BLaER1 treated with 17β-estradiol and CSF1 and Interleukin-3, amounts not matched to agents 10 nM and 100 nM (cell line): ENCODE results near the gene MAPK4.
"Not testable (repeated sequence)": the region's sequence is repeated elsewhere in the genome, so short reads cannot be mapped to it uniquely, and the experiment has no call there.

ENCODE experiments used
- H3K27ac ChIP-seq, 11 experiments: shearing (Covaris generic); formaldehyde crosslinking; 2 replicates each; pipeline ENCODE4 v1.8.1; 2022
- H3K27me3 ChIP-seq, 11 experiments: shearing (Covaris generic); formaldehyde crosslinking; 2 replicates each; pipeline ENCODE4 v1.8.1; 2022
- H3K36me3 ChIP-seq, 11 experiments: shearing (Covaris generic); formaldehyde crosslinking; 2 replicates each; pipeline ENCODE4 v1.8.1; 2022
- H3K4me1 ChIP-seq, 10 experiments: shearing (Covaris generic); formaldehyde crosslinking; 2 replicates each; pipeline ENCODE4 v1.8.1; 2022
- H3K4me2 ChIP-seq, 11 experiments: shearing (Covaris generic); formaldehyde crosslinking; 2 replicates each; pipeline ENCODE4 v1.8.1; 2022
- H3K4me3 ChIP-seq, 10 experiments: shearing (Covaris generic); formaldehyde crosslinking; 2 replicates each; pipeline ENCODE4 v1.8.1; 2022
- H3K9ac ChIP-seq, 11 experiments: shearing (Covaris generic); formaldehyde crosslinking; 2 replicates each; pipeline ENCODE4 v1.8.1; 2022
- H3K9me3 ChIP-seq, 11 experiments: shearing (Covaris generic); formaldehyde crosslinking; replicated peaks in 1 of 11; 2 replicates each; pipeline ENCODE4 v1.8.1; 2022
- H4K20me1 ChIP-seq, 11 experiments: shearing (Covaris generic); formaldehyde crosslinking; 2 replicates each; pipeline ENCODE4 v1.8.1; 2022
- Cebpa-rat ChIP-seq, 11 experiments: shearing (Covaris generic); IDR thresholded peaks; 2 replicates each; pipeline ENCODE4 v1.8.1; 2022

MAPK4 gene

DNA sequence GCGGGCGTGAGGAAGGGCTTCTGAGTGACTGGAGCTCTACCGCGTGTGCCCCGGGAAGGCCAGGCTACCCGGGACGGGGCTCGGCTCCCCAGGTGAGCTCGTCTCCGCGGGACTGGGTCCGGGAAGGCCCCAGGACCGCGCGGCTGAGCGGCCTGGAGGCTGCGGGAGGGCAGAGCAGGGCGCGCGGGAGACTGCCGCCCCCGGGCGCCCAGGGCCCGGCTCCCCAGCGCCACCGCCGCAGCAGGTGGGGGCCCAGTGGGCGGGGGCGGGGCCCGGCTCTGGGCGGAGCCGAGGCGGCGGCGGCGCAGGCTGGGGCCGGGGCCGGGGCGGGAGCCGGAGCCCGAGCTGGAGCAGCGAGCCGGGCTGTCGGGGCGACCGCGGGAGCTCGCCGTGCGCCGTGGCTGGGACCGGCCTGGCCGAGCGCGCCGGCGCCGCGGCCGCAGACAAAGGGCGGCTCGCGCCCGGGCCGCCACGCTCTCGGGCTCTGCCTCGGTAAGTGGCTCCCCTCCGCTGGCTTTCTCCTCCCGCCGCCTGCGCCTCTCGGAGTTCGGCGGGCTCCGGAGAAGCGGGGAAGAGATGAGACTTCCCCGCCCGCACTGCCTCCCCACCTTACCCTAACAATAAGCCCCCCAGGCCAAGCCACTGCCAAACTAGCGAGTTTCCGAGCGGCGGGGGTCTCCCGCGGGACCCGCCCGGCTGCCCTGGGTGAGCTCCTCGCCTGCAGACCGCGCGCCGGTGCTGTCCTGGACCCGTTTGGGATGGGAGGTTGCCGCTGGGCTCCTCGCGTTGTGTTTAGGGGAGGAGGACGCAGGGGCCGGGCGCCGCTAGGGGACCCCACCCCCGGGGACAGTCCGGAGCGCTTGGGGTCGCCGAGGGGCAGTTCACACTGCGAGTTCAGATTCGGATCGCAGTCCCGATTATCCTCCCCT lies at the start of gene MAPK4:
TSS of gene MAPK4 (plus strand) at position 336 of the 929 bp plus-strand sequence. CDS start 103,872 bp downstream, outside the sequence.
- Histone ChIP-seq H3K27ac (peak within 1 kb of the TSS in 4 of 11 experiments; percentile 22 to 40 (median 32); a peak in 3 of 22 replicates), H3K27me3 (peaks cover 56 to 67% (median 63%) of the 10 kb centered on the region in 11 experiments), H3K4me2 (peak within 1 kb of the TSS; percentile 98 to 100 (median 100)), H3K9me3 (peaks cover 9 to 20% (median 17%) of the 10 kb centered on the region in 11 experiments; a peak in 21 of 22 replicates), H3K9ac (peak within 1 kb of the TSS; percentile 54 to 80 (median 72)), H4K20me1 (peaks cover 0 to 14% (median 0%) of the 10 kb centered on the region in 11 experiments; a peak in 2 of 22 replicates), H3K36me3 (no peaks in the 10 kb centered on the region), H3K4me3 (peak within 1 kb of the TSS; percentile 55 to 77 (median 72)), H3K4me1 (peaks cover 5 to 14% (median 9%) of the 10 kb centered on the region in 10 experiments; a peak in 15 of 20 replicates)
- no peak for TF ChIP-seq Cebpa-rat (IDR thresholded peaks at IDR 0.05)

DNA sequence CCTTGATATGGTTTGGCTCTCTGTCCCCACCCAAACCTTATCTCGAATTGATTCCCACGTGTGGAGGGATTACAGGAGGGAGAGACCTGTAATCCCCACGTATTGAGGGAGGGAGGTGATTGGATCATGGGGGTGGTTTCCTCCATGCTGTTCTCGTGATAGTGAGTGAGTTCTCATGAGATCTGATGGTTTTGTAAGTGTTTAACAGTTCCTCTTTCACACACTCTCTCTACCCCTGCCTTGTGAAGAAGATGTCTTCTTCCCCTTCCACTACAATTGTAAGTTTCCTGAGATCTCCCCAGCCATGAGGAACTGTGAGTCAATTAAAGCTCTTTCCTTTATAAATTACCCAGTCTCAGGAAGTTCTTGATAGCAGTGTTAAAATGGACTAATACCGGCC lies 42.6 kb upstream of the MAPK4 start:
- H3K4me2 ChIP-seq = peak overlapping the region in 2 of 11 experiments; percentile 26 to 33; a peak in 3 of 22 replicates
- not testable (repeated sequence) for H3K36me3 ChIP-seq, H3K27me3 ChIP-seq, H3K4me3 ChIP-seq, H4K20me1 ChIP-seq, H3K9ac ChIP-seq
- H3K27ac ChIP-seq = peak overlapping the region in 3 of 11 experiments; percentile 31 to 52 (median 50); a peak in 4 of 22 replicates
- peaks cover 0 to 22% (median 0%) of the 10 kb centered on the region in 11 experiments; a peak in 6 of 22 replicates for H3K9me3 ChIP-seq
- peaks cover 0 to 14% (median 0%) of the 10 kb centered on the region in 10 experiments; a peak in 5 of 20 replicates for H3K4me1 ChIP-seq

DNA sequence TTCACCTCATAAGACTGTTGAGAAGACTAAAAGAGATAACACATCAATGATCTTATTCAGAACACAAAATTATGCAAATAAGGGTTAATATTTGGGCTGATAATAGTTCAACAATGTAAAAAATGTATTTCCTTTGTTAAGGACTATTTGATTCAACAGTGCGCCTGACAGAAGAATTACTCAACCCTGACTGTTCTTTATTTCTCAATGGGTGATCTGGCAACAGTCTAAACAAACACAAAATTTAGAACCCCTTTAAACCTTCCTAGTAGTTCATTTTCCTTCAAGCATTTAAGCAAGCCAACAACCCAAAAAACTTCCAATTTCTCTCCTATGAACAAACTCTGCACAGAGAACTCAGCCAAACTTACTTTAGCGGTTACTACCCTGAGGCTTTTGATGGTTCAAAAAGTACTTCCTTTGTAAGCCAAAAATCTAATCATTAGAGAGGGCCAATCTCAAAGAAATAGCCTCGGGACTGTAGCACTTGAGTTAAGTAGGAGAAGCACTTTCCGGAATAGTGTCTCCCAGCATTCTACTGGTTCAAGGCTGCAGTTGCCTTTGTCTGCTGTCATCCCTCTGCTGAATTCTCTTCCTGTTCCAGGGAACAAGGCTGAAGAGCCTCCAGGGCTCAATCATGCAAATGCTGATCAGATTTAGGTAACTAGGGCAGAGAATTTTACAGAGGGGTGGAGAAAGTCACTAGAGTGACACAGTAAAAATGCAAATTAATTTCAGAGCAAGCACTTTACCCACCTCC lies 40.9 kb upstream of the MAPK4 start:
- H3K4me3 ChIP-seq = no peak overlapping the region
- H3K9ac ChIP-seq = no peak overlapping the region
- peaks cover 0 to 14% (median 0%) of the 10 kb centered on the region in 10 experiments; a peak in 5 of 20 replicates for H3K4me1 ChIP-seq
- peak overlapping the region in 1 of 11 experiments; percentile 33; a peak in 1 of 22 replicates for H3K4me2 ChIP-seq
- peaks cover 0 to 22% (median 0%) of the 10 kb centered on the region in 11 experiments; a peak in 6 of 22 replicates for H3K9me3 ChIP-seq
- no peaks in the 10 kb centered on the region for H3K36me3 ChIP-seq
- H3K27me3 ChIP-seq = no peaks in the 10 kb centered on the region
- H3K27ac ChIP-seq = no peak overlapping the region
- no peaks in the 10 kb centered on the region for H4K20me1 ChIP-seq
- no peak for TF ChIP-seq Cebpa-rat (IDR thresholded peaks at IDR 0.05)

DNA sequence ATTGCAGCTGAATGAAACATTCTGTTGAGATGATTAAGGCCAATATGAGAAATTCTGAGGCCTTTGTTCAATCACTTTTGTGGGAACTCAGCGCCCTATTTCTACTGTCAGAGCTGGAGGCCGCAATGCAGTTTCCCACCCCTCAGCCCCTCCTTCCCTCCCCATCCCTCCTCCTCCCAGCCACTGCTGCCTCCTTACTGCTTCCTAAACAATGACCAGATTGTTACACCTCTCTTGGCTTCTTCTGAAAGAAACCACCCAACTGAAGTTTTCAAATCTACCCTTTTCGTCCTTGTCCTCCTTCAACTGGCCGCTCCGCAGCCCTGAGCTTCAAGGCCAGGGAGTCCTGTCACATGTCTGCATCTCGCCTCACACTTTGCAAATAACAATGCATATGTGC lies 36.7 kb upstream of the MAPK4 start:
- Histone ChIP-seq H3K9ac (no peak overlapping the region), H3K4me3 (no peak overlapping the region), H3K4me1 (peaks cover 0 to 4% (median 0%) of the 10 kb centered on the region in 10 experiments; a peak in 2 of 20 replicates), H4K20me1 (no peaks in the 10 kb centered on the region), H3K27me3 (no peaks in the 10 kb centered on the region), H3K27ac (no peak overlapping the region), H3K9me3 (peaks cover 0 to 1% (median 0%) of the 10 kb centered on the region in 11 experiments; a peak in 2 of 22 replicates), H3K36me3 (no peaks in the 10 kb centered on the region), H3K4me2 (no peak overlapping the region)
- TF ChIP-seq Cebpa-rat (IDR thresholded peaks at IDR 0.05) = no peak

DNA sequence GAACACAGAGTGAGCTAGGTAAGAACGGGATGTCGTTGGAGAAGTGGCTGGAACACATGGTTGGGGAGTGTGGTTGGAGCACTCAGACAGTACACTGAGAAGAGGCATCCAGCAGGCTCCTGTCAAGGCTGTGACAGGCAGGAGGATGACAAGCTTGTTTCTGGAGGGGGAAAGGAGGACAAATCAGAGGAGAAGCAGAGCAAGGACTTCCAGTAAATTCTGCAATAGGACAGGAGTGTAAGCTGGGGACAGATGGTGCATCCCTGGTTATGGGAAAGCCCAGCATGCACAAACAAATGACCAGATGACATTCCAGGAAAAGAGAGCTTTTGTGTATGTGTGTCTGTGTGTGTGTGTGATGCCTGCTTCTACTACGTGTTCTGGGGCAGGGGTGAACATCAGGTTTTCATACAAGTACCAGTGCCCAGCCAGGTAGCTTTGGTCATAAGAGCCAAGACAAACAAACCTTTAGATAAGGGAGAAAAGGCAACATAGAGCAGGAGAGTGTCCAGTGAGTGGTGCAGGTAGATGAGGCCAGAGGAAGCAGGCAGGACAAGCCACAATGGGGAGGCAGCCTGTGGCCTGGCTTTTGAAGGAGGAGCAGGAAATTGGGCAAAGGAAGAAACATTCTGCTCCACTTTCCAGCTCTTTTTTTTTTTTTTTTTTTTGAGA lies 32.1 kb upstream of the MAPK4 start:
- H3K4me1 ChIP-seq = peaks cover 0 to 4% (median 0%) of the 10 kb centered on the region in 10 experiments; a peak in 1 of 20 replicates
- no peak overlapping the region for H3K4me2 ChIP-seq
- H3K4me3 ChIP-seq = no peak overlapping the region
- peaks cover 6 to 11% (median 9%) of the 10 kb centered on the region in 11 experiments for H3K9me3 ChIP-seq
- H4K20me1 ChIP-seq = no peaks in the 10 kb centered on the region
- H3K36me3 ChIP-seq = no peaks in the 10 kb centered on the region
- H3K9ac ChIP-seq = no peak overlapping the region
- no peak overlapping the region for H3K27ac ChIP-seq
- TF ChIP-seq Cebpa-rat (IDR thresholded peaks at IDR 0.05) = no peak
- no peaks in the 10 kb centered on the region for H3K27me3 ChIP-seq

DNA sequence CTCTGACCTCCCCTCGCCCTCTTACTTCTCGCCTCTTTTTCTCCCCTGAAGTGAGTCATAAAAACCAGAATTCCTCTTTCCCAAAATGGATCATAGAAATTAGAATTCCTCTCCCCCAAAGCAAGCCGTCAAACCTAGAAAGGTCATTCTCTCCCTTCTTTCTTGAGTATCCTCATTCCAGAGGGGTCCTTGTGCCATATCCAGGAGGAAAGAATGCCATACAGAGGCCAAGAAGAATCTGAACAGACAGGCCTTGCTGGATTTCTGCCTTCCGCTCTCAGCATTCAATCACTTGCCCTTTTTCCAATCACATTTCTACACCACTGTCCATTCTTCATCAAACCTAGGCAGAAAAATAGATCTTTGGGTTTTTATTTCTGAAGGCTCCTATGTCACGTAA lies 31.1 kb upstream of the MAPK4 start:
- H3K4me2 ChIP-seq = no peak overlapping the region
- H4K20me1 ChIP-seq = no peaks in the 10 kb centered on the region
- peaks cover 0 to 5% (median 0%) of the 10 kb centered on the region in 11 experiments; a peak in 1 of 22 replicates for H3K36me3 ChIP-seq
- H3K27me3 ChIP-seq = no peaks in the 10 kb centered on the region
- H3K9ac ChIP-seq = no peak overlapping the region
- peaks cover 16 to 22% (median 19%) of the 10 kb centered on the region in 11 experiments for H3K9me3 ChIP-seq
- H3K4me3 ChIP-seq = no peak overlapping the region
- H3K27ac ChIP-seq = no peak overlapping the region
- TF ChIP-seq Cebpa-rat (IDR thresholded peaks at IDR 0.05) = no peak
- peaks cover 0 to 4% (median 0%) of the 10 kb centered on the region in 10 experiments; a peak in 1 of 20 replicates for H3K4me1 ChIP-seq

DNA sequence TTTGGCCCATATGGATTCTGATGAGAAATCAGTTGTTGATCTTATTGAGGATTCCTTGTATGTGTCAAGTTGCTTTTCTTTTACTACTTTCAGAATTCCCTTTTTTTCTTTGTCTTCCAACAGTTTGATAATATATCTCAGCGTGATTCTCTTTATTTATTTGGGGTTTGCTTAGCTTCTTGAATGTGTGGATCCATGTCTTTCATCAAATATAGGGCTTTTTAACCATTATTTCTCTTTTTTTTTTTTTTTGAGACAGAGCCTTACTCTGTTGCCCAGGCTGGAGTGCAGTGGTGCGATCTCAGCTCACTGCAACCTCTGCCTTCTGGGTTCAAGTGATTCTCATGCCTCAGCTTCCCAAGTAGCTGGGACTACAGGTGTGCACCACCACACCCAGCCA lies 26.1 kb upstream of the MAPK4 start:
- not testable (repeated sequence) for H3K4me2 ChIP-seq, H4K20me1 ChIP-seq, H3K27me3 ChIP-seq

DNA sequence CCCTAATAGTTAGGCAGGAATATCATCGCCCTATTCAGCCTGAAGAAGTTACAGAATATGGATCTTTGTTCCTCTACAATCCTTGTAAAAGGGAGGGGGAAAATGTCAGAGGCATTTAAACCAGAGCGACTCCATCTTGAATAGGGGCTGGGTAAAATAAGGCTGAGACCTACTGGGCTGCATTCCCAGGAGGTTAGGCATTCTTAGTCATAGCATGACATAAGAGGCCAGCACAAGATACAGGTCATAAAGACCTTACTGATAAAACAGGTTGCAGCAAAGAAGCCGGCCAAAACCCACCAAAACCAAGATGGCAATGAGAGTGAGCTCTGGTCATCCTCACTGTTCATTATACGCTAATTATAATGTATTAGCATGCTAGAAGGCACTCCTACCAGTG lies 15.4 kb upstream of the MAPK4 start:
- not testable (repeated sequence) for H3K27me3 ChIP-seq, H3K4me1 ChIP-seq, H3K9ac ChIP-seq, H3K4me3 ChIP-seq, H3K9me3 ChIP-seq, H3K4me2 ChIP-seq, H3K27ac ChIP-seq, H4K20me1 ChIP-seq, H3K36me3 ChIP-seq

More for the DNA sequence above, 26.1 kb upstream of the MAPK4 start:
- not testable (repeated sequence) for H3K4me1 ChIP-seq, H3K9ac ChIP-seq, H3K27ac ChIP-seq, H3K36me3 ChIP-seq, H3K4me3 ChIP-seq
- peaks cover 25 to 39% (median 35%) of the 10 kb centered on the region in 11 experiments for H3K9me3 ChIP-seq
